Measurements from ENCODE around the gene ZC3H7A. TPM values are rescaled to one million over a fixed set of nuclear protein-coding genes. Genes with fewer than 3 reads are reported as not detected.
A peak's percentile ranks its signal among the peaks of the same experiment; 100 is the strongest.

ZC3H7A gene
- total RNA-seq, 2 experiments from 2014 or later = 62.3 to 67.8 TPM

- CTCF ChIA-PET = interaction anchor here (13.0 kb wide), 1 partner anchor 16 kb away, joined by 125 read pairs; the partner anchor contains the start of gene ZC3H7A
- intact Hi-C loops (cut with micrococcal nuclease) = no loop called here
- POLR2A ChIA-PET = no interaction called here
These were observed 18.0 kb downstream of the ZC3H7A start for GRCh38 chr16:11779074-11779473.

DNA sequence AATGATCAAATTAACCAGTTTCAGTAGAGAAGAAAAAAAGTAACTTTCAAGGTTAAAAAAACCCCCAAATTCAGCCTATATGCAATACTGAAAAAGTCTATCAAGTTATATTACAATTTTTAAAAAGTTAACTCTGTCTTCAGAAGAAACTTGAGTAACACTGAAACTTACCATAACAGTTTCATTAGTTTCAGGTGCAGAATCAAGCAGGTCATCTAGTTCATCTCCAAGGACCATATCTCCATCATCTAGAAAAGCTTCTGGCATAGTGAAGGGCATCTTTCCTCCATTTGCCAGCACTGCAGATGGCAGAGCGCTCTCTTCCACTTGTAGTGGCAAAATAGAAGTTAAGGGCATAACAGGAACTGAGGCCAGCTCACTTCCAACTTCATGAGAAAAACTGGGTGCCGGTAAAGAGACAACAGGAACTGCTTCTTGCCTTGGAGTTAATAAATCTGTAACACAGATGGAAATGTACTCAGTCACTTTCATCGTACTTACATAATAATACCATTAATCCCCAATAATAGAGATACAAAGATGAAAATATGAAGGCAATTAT, 22.9 kb downstream of the ZC3H7A start:
- Mint-ChIP-seq H3K9me3 (no peaks in the 10 kb centered on the region), H3K27me3 (no peaks in the 10 kb centered on the region), H3K36me3 (ENCODE audit: low read depth) (peaks cover 39% of the 10 kb centered on the region), H3K4me3 (no peak overlapping the region), H3K27ac (peak overlapping the region; percentile 21), H3K4me1 (ENCODE audit: low read depth) (peaks cover 6% of the 10 kb centered on the region)
- no peak for TF ChIP-seq CTCF (IDR thresholded peaks at IDR 0.05)
- no peak for DNase-seq
- intact Hi-C loops (cut with micrococcal nuclease) = no loop called here
- POLR2A ChIA-PET = no interaction called here
- no peak for ATAC-seq
- CTCF ChIA-PET = no interaction called here

More at GRCh38 chr16:11779074-11779473, 18.0 kb downstream of the ZC3H7A start:
- DNase-seq (no peak), ATAC-seq (no peak)
- Mint-ChIP-seq H3K4me1 (ENCODE audit: low read depth) (peaks cover 34% of the 10 kb centered on the region), H3K36me3 (ENCODE audit: low read depth) (peaks cover 30% of the 10 kb centered on the region), H3K27ac (no peak overlapping the region), H3K4me3 (no peak overlapping the region), H3K27me3 (no peaks in the 10 kb centered on the region), H3K9me3 (no peaks in the 10 kb centered on the region)
- TF ChIP-seq CTCF (IDR thresholded peaks at IDR 0.05) = no peak

DNA sequence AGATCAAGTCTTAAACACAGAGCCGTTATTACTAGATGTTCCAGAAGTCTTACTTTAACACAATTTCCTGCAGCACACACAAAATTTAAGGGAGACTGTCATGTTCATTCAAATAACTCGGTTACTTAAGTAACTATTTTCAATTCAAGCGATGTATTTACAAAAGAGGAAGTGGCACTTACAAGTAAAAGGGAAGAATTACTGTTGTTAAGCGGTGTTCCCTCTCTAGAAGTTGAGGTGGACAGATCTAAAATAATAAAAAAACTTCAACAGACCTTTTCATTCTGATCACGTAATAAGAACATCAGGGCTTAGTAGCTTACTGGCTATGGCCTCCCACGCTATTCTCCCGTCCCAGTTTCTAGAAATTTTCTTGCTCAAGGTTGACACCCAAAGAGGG, 28.2 kb downstream of the ZC3H7A start:
- intact Hi-C loops (cut with micrococcal nuclease) = no loop called here
- Mint-ChIP-seq H3K4me3 (no peak overlapping the region), H3K9me3 (no peaks in the 10 kb centered on the region), H3K4me1 (ENCODE audit: low read depth) (peaks cover 9% of the 10 kb centered on the region), H3K27me3 (no peaks in the 10 kb centered on the region), H3K27ac (peak overlapping the region; percentile 32), H3K36me3 (ENCODE audit: low read depth) (peaks cover 52% of the 10 kb centered on the region)
- ChIA-PET POLR2A (interaction anchor here (0.6 kb wide), 1 partner anchor 79 kb away, joined by 5 read pairs; no protein-coding TSS in a partner anchor), CTCF (no interaction called here)
- DNase-seq (no peak), ATAC-seq (no peak)
- no peak for TF ChIP-seq CTCF (IDR thresholded peaks at IDR 0.05)

GRCh38 chr16:11762431-11762830, 34.6 kb downstream of the ZC3H7A start:
- TF ChIP-seq CTCF (IDR thresholded peaks at IDR 0.05) = no peak
- Mint-ChIP-seq H3K9me3 (no peaks in the 10 kb centered on the region), H3K27me3 (no peaks in the 10 kb centered on the region), H3K4me1 (ENCODE audit: low read depth) (no peaks in the 10 kb centered on the region), H3K36me3 (ENCODE audit: low read depth) (peaks cover 55% of the 10 kb centered on the region), H3K27ac (no peak overlapping the region), H3K4me3 (no peak overlapping the region)
- ATAC-seq = no peak
- intact Hi-C loops (cut with micrococcal nuclease) = no loop called here
- POLR2A ChIA-PET = interaction anchor here (1.2 kb wide), 1 partner anchor 35 kb away, joined by 5 read pairs; the partner anchor contains the start of gene ZC3H7A
- CTCF ChIA-PET = no interaction called here
- DNase-seq = no peak

DNA sequence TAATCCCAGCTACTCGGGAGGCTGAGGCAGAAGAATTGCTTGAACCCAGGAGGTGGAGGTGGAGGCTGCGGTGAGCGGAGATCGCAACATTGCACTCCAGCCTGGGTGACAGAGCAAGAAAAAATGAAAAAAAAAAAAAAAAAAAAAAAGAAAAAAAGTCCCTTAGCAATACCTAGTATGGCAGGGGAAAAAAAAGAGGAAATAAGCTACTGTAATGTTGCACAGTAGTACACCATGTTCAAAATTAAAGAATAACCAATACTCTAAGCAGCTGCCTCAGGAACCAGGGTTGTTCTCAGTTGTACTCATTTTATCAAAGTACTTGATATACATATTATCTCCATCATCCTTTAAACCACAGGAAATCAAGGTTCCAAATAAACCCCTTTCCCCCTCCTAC, 37.1 kb downstream of the ZC3H7A start:
- Mint-ChIP-seq H3K27ac (peak overlapping the region; percentile 54), H3K9me3 (no peaks in the 10 kb centered on the region), H3K4me3 (no peak overlapping the region), H3K27me3 (no peaks in the 10 kb centered on the region), H3K4me1 (ENCODE audit: low read depth) (no peaks in the 10 kb centered on the region), H3K36me3 (ENCODE audit: low read depth) (peaks cover 62% of the 10 kb centered on the region)
- intact Hi-C loops (cut with micrococcal nuclease) = no loop called here
- no peak for DNase-seq
- no peak for TF ChIP-seq CTCF (IDR thresholded peaks at IDR 0.05)
- no peak for ATAC-seq
- ChIA-PET POLR2A (interaction anchor here (0.6 to 1.0 kb wide), 2 partner anchors 13 to 17 kb away, joined by 3 to 4 read pairs; partner anchors contain the start of gene TXNDC11), CTCF (interaction anchor here (0.6 to 1.3 kb wide), 3 partner anchors 10 to 21 kb away, joined by 3 to 4 read pairs (median 4); no protein-coding TSS in a partner anchor)
